ENCODE results near the gene IRS4.

The IRS4 gene

GRCh38 chrX:108736509-108737479 lies at the start of gene IRS4:
IRS4 (minus strand) TSS chrX:108736563.
- peak; percentile 10 for DNase-seq (ENCODE audit: extremely low spot score)
- ChIA-PET CTCF (no interaction called here), POLR2A (no interaction called here)
- TF ChIP-seq, protein P1, sequence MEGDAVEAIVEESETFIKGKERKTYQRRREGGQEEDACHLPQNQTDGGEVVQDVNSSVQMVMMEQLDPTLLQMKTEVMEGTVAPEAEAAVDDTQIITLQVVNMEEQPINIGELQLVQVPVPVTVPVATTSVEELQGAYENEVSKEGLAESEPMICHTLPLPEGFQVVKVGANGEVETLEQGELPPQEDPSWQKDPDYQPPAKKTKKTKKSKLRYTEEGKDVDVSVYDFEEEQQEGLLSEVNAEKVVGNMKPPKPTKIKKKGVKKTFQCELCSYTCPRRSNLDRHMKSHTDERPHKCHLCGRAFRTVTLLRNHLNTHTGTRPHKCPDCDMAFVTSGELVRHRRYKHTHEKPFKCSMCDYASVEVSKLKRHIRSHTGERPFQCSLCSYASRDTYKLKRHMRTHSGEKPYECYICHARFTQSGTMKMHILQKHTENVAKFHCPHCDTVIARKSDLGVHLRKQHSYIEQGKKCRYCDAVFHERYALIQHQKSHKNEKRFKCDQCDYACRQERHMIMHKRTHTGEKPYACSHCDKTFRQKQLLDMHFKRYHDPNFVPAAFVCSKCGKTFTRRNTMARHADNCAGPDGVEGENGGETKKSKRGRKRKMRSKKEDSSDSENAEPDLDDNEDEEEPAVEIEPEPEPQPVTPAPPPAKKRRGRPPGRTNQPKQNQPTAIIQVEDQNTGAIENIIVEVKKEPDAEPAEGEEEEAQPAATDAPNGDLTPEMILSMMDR (IDR thresholded peaks at IDR 0.05; ENCODE audit: control extremely low read depth, extremely low read depth, low read depth, missing control alignments): no peak

DNA sequence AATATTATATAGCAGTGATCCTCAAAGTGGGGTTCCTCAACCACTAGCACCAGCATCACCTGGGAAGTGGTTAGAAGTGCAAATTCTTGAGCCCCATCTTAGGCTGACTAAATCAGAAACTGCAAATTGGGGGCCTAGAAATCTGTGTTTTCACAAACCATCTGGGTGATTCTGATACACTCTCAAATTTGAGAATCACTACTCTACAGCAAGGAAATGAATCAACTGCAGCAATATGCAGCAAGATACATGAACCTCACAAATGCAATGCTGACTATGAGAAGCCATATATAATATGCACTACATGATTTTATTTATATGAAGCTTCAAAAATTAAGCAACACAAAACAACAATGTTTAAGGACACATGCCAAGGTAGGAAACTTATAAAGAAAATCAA lies 36.2 kb upstream of the IRS4 start:
- DNase-seq (ENCODE audit: extremely low spot score): no peak
- TF ChIP-seq, protein P1 (IDR thresholded peaks at IDR 0.05; ENCODE audit: control extremely low read depth, extremely low read depth, low read depth, missing control alignments): no peak
- CTCF ChIA-PET: no interaction called here
- POLR2A ChIA-PET: no interaction called here

DNA sequence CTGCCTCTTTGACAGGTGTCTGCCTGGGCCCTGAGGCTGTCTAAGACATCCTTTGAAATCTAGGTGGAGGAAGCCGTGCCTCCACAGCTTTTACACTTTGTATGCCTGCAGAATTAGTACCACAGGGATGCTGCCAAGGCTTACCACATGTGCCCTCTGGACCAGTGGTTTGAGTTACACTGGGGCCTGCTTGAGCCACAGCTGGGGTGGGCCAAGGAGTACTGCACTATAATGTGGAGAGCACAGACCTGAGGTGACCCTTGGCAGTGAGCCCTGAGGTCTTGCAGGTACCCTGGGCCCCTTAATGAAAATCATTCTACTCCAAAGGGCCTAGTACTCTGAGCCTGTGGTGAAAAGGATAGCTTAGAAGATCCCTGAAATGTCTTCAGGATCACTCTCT lies 27.2 kb upstream of the IRS4 start:
- TF ChIP-seq, protein P1 (IDR thresholded peaks at IDR 0.05; ENCODE audit: control extremely low read depth, extremely low read depth, low read depth, missing control alignments): no peak
- POLR2A ChIA-PET: no interaction called here
- CTCF ChIA-PET: no interaction called here
- no peak for DNase-seq (ENCODE audit: extremely low spot score)

GRCh38 chrX:108740299-108740774 lies 4.0 kb upstream of the IRS4 start:
- CTCF ChIA-PET: no interaction called here
- POLR2A ChIA-PET: no interaction called here
- DNase-seq (ENCODE audit: extremely low spot score): no peak
- TF ChIP-seq, protein P1 (IDR thresholded peaks at IDR 0.05; ENCODE audit: control extremely low read depth, extremely low read depth, low read depth, missing control alignments): no peak

DNA sequence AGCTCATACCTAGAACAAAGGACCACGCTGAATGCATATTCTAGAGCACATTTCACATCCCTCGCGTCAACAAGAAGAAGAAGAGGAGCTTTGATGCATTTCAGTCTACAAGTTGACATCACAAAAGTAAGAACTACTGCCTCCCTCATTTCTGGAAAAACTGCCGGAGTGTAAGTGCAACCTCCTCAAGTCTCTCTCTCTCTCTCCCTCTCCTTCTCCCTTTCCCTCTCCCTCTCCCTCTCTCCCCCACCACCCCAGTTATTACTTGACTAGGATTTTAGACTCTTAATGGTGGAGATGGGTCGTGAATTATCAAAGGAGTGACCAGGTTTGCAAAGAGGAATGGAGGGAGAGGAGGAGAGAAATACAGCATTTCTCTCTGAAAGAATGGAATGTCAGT lies 1.4 kb upstream of the IRS4 start:
- POLR2A ChIA-PET: no interaction called here
- CTCF ChIA-PET: no interaction called here
- no peak for DNase-seq (ENCODE audit: extremely low spot score)
- TF ChIP-seq, protein P1 (IDR thresholded peaks at IDR 0.05; ENCODE audit: control extremely low read depth, extremely low read depth, low read depth, missing control alignments): no peak

GRCh38 chrX:108735679-108736508 lies 469 bp downstream of the IRS4 start:
- ChIA-PET POLR2A (no interaction called here), CTCF (no interaction called here)
- DNase-seq (ENCODE audit: extremely low spot score): peak; percentile 8
- TF ChIP-seq, protein P1 (IDR thresholded peaks at IDR 0.05; ENCODE audit: control extremely low read depth, extremely low read depth, low read depth, missing control alignments): no peak
